K562 (cell line): ENCODE measurements around the gene SLC49A4. TPM values are rescaled to one million over a fixed set of nuclear protein-coding genes. Genes with fewer than 3 reads are reported as not detected.

Experiments used
- ATAC-seq: fragments of 200-7000 bp; cut with Tn5 transposase; 3 replicates; pipeline ENCODE4 v1.9.1; 2020; ENCODE audit warnings: moderate library complexity
- BruUV-seq: library from RNA; stranded (reverse); fragments of 400-500 nt; replicated peaks from 2 replicates; lab custom pipeline; 2021; lab: Mats Ljungman, UMichigan
- CTCF ChIA-PET: fragments of 300-600 bp; formaldehyde crosslinking; extraction: SDS; loops from one replicate; lab custom pipeline; 2021; ENCODE audit warnings: low intra/inter-chr PET ratio; lab: Yijun Ruan, JAX
- POLR2A ChIA-PET: fragments of 300-600, 350-650 bp; sonication (Branson Sonifier 250); formaldehyde crosslinking; extraction: SDS; loops from one replicate; lab custom pipeline; 2021; ENCODE audit warnings: antibody characterized with exemption, inconsistent platforms; lab: Yijun Ruan, JAX
- DNase-seq, 4 experiments: peaks; one replicate each; pipeline versions ENCODE4 v3.0.0 to v3.0.0-alpha.2; 2011 to 2018; ENCODE audit warnings: low spot score in 3 of 4, mixed read lengths in 3 of 4; ENCODE audit errors: extremely low read depth in 1 of 4
- FAIRE-seq: peaks from 2 replicates; lab custom pipeline; 2011; peaks lifted over from hg19 to GRCh38; lab: Jason Lieb, UNC
- H2AFZ ChIP-seq: 2 replicates; pipeline ENCODE4 v1.6.0; 2011; ENCODE audit warnings: low read depth, low read length, control low read depth, inconsistent platforms
- H3K27ac ChIP-seq: fragments of 200-600 bp; 3 replicates; pipeline ENCODE4 v1.8.0; 2011; ENCODE audit warnings: low read depth, mild to moderate bottlenecking, control low read depth, inconsistent platforms, low read length, moderate library complexity, mixed read lengths; ENCODE audit errors: extremely low read depth
- H3K27me3 ChIP-seq, 2 experiments: fragments of 300-600 bp in 1 of 2; 2 replicates in 1 of 2; 3 replicates in 1 of 2; pipeline versions ENCODE4 v1.6.0 to v1.8.0; 2011; ENCODE audit warnings: inconsistent platforms in 2 of 2, low read length in 2 of 2, mild to moderate bottlenecking in 1 of 2, mixed read lengths in 1 of 2, moderate library complexity in 1 of 2; ENCODE audit not compliant: control insufficient read depth in 2 of 2, insufficient read depth in 2 of 2
- H3K36me3 ChIP-seq: fragments of 300-600 bp; 3 replicates; pipeline ENCODE4 v1.8.0; 2011; ENCODE audit warnings: mild to moderate bottlenecking, low read length, inconsistent platforms; ENCODE audit not compliant: control insufficient read depth, insufficient read depth
- H3K4me1 ChIP-seq, 2 experiments: fragments of 200-600 bp in 1 of 2; replicated peaks in 1 of 2; 2 replicates in 1 of 2; 3 replicates in 1 of 2; pipeline versions ENCODE4 v1.5.1 to v1.8.0; 2011; ENCODE audit warnings: inconsistent platforms in 2 of 2, low read length in 2 of 2, mild to moderate bottlenecking in 1 of 2, mixed read lengths in 1 of 2, moderate library complexity in 1 of 2; ENCODE audit not compliant: control insufficient read depth in 2 of 2, insufficient read depth in 2 of 2
- H3K4me2 ChIP-seq: 2 replicates; pipeline ENCODE4 v1.6.1; 2011; ENCODE audit warnings: low read length, control low read depth, inconsistent platforms, mixed read lengths; ENCODE audit not compliant: insufficient read depth
- H3K4me3 ChIP-seq: fragments of 200-600 bp; sonication (generic), shearing (Covaris generic); 2 replicates; pipeline ENCODE4 v1.5.1; 2016; ENCODE audit warnings: control low read depth, inconsistent platforms
- H3K79me2 ChIP-seq: fragments of 200-600 bp; 3 replicates; pipeline ENCODE4 v1.8.0; 2011; ENCODE audit warnings: low read length, inconsistent platforms; ENCODE audit not compliant: control insufficient read depth, insufficient read depth
- H3K9ac ChIP-seq, 2 experiments: 2 replicates each; pipeline versions ENCODE4 v1.6.0 to v1.6.1; 2011; ENCODE audit warnings: low read depth in 2 of 2, low read length in 2 of 2, control low read depth in 1 of 2, inconsistent platforms in 1 of 2, mild to moderate bottlenecking in 1 of 2, mixed read lengths in 1 of 2; ENCODE audit not compliant: insufficient read depth in 1 of 2
- H3K9me1 ChIP-seq: one replicate; pipeline ENCODE4 v1.6.0; 2011; ENCODE audit warnings: inconsistent platforms, mild to moderate bottlenecking, low read length, moderate library complexity; ENCODE audit not compliant: control insufficient read depth, insufficient read depth
- H3K9me3 ChIP-seq: replicated peaks from 2 replicates; pipeline ENCODE4 v1.5.1; 2011; ENCODE audit warnings: low read depth, low read length, inconsistent platforms; ENCODE audit not compliant: control insufficient read depth, insufficient read depth
- H4K20me1 ChIP-seq: replicated peaks from 2 replicates; pipeline ENCODE4 v1.6.1; 2011; ENCODE audit warnings: low read length, inconsistent platforms, mixed read lengths; ENCODE audit not compliant: control insufficient read depth, insufficient read depth
- CBFA2T3 ChIP-seq: fragments of 450-650 bp; IDR thresholded peaks from 2 replicates; pipeline ENCODE4 v1.6.1; 2017
- CXXC5 ChIP-seq: fragments of 250-450 bp; sonication (Bioruptor Pico); IDR thresholded peaks from 2 replicates; pipeline ENCODE4 v1.8.0; 2022; ENCODE audit warnings: inconsistent platforms, mild to moderate bottlenecking, moderate library complexity
- EP400 ChIP-seq: fragments of 450-650 bp; IDR thresholded peaks from 2 replicates; pipeline ENCODE4 v1.6.1; 2017; ENCODE audit warnings: antibody characterized with exemption, mild to moderate bottlenecking, moderate library complexity
- POLR2A ChIP-seq: fragments of 450-650 bp; conservative IDR thresholded peaks from 2 replicates; pipeline ENCODE4 v1.6.1; 2016
- PRMT5 ChIP-seq: sonication (generic); formaldehyde crosslinking; IDR thresholded peaks from 2 replicates; pipeline ENCODE4 v1.5.0; 2020; ENCODE audit warnings: missing genetic modification reagents
- PURB ChIP-seq: sonication (generic); formaldehyde crosslinking; IDR thresholded peaks from 2 replicates; pipeline ENCODE4 v1.9.0; 2021; ENCODE audit warnings: low read depth, mild to moderate bottlenecking, missing genetic modification reagents
- SAFB2 ChIP-seq: fragments of 200-400 bp; formaldehyde crosslinking; IDR thresholded peaks from 2 replicates; pipeline ENCODE4 v1.6.1; 2018; ENCODE audit warnings: borderline replicate concordance, low read length, low read depth, moderate library complexity; ENCODE audit not compliant: severe bottlenecking
- SIX5 ChIP-seq, 2 experiments: IDR thresholded peaks; 2 replicates each; pipeline ENCODE4 v1.6.1; 2011; ENCODE audit warnings: low read length in 2 of 2, borderline replicate concordance in 1 of 2, low read depth in 1 of 2, mild to moderate bottlenecking in 1 of 2, moderate library complexity in 1 of 2; ENCODE audit not compliant: insufficient read depth in 1 of 2
- STAT5B ChIP-seq: fragments of 250-450 bp; sonication (Bioruptor Pico); IDR thresholded peaks from 2 replicates; pipeline ENCODE4 v1.8.0; 2021; ENCODE audit warnings: mild to moderate bottlenecking, inconsistent platforms
- TAF15 ChIP-seq: fragments of 200-400 bp; formaldehyde crosslinking; IDR thresholded peaks from 2 replicates; pipeline ENCODE4 v1.6.1; 2017; ENCODE audit warnings: mild to moderate bottlenecking, low read depth, low read length, moderate library complexity
- WHSC1 ChIP-seq: IDR thresholded peaks from one replicate; pipeline ENCODE4 v1.6.1; 2012; ENCODE audit warnings: low read length, control low read depth, inconsistent platforms
- ZBTB7A ChIP-seq: IDR thresholded peaks from 2 replicates; pipeline ENCODE4 v1.6.1; 2011; ENCODE audit warnings: low read depth, mild to moderate bottlenecking, low read length, moderate library complexity, borderline replicate concordance; ENCODE audit not compliant: control insufficient read depth
- ZNF274 ChIP-seq: IDR thresholded peaks from 2 replicates; pipeline ENCODE4 v1.6.1; 2011; ENCODE audit warnings: low read depth, mild to moderate bottlenecking, low read length, moderate library complexity, borderline replicate concordance
- in situ Hi-C: fragments of 300-500 bp; cut with MboI; formaldehyde crosslinking; loops from 4 replicates; pipeline ENCODE4 v1.15.0; 2018; ENCODE audit warnings: inconsistent platforms, mixed read lengths
- intact Hi-C: fragments of 100-400 bp; cut with micrococcal nuclease; formaldehyde crosslinking; loops from 2 replicates; pipeline ENCODE4 v1.14.2; 2022
- polyA plus RNA-seq, 8 experiments: library from polyadenylated mRNA; depleted of rRNA in 4 of 8; stranded (reverse) in 5 of 8; unstranded in 3 of 8; fragments of >200 nt; fragmentation: Nextera tagmentation in 2 of 8; fragmentation: Illumina TruSeq in 1 of 8; extraction: Ambion mirVana in 2 of 8; extraction: Trizol in 1 of 8; gene quantifications; 2 replicates each; pipeline versions ENCODE4 v1.2.1 to v1.2.3, GENCODE V29; 2011 to 2014; ENCODE audit warnings: inconsistent platforms in 1 of 8, missing spikeins in 1 of 8
- total RNA-seq, 7 experiments: library from RNA; depleted of rRNA in 6 of 7; stranded (reverse); fragments of >200 nt in 6 of 7; fragmentation: Illumina TruSeq in 2 of 7; extraction: Trizol in 2 of 7; gene quantifications; 2 replicates each; pipeline versions ENCODE4 v1.2.1 to v1.2.3, GENCODE V29; 2011 to 2021; ENCODE audit warnings: low replicate concordance in 1 of 7
- TF ChIP-seq, protein P1 (sequence below): fragments of 250-450 bp; sonication (Bioruptor Pico); IDR thresholded peaks from 2 replicates; pipeline ENCODE4 v1.4.0; 2020; ENCODE audit warnings: mild to moderate bottlenecking, moderate library complexity
- TF ChIP-seq, protein P2 (sequence below): sonication (generic); formaldehyde crosslinking; IDR thresholded peaks from 2 replicates; pipeline ENCODE4 v1.8.0; 2023; ENCODE audit warnings: mild to moderate bottlenecking, missing genetic modification reagents
- TF ChIP-seq, protein P3 (sequence below): sonication (generic); formaldehyde crosslinking; IDR thresholded peaks from 2 replicates; pipeline ENCODE4 v1.8.0; 2022; ENCODE audit warnings: mild to moderate bottlenecking, missing genetic modification reagents

SLC49A4 gene
- total and polyA plus RNA-seq, 9 of the 15 experiments (the other 6 are each of a cell fraction or from before 2014, with no cell fraction given) = 0.15 to 1.3 (median 0.83) TPM

DNA sequence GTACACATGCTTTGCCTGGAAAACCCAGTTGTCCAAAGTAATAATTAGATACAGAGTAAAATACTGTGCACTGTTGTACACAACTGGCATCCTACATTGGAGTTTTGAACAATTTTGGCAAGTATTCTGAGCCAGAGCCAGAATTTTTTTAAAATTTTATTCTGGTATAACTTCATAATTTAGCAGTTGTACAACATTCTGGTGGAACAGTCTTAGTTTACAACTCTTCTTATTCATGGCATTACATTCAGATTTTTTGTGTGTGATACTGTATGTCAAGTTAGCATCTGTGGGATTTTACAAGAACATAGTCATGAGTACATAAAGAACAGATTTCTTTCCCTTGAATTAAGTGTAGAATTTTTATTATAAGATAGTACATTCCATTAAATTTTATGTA, 67.5 kb downstream of the SLC49A4 start (continued):
- TF ChIP-seq PRMT5 (CRISPR knock-in tag) (no peak), WHSC1 (no peak), TAF15 (no peak), SAFB2 (no peak), CXXC5 (CRISPR knock-in tag) (no peak)
- TF ChIP-seq, protein P1, sequence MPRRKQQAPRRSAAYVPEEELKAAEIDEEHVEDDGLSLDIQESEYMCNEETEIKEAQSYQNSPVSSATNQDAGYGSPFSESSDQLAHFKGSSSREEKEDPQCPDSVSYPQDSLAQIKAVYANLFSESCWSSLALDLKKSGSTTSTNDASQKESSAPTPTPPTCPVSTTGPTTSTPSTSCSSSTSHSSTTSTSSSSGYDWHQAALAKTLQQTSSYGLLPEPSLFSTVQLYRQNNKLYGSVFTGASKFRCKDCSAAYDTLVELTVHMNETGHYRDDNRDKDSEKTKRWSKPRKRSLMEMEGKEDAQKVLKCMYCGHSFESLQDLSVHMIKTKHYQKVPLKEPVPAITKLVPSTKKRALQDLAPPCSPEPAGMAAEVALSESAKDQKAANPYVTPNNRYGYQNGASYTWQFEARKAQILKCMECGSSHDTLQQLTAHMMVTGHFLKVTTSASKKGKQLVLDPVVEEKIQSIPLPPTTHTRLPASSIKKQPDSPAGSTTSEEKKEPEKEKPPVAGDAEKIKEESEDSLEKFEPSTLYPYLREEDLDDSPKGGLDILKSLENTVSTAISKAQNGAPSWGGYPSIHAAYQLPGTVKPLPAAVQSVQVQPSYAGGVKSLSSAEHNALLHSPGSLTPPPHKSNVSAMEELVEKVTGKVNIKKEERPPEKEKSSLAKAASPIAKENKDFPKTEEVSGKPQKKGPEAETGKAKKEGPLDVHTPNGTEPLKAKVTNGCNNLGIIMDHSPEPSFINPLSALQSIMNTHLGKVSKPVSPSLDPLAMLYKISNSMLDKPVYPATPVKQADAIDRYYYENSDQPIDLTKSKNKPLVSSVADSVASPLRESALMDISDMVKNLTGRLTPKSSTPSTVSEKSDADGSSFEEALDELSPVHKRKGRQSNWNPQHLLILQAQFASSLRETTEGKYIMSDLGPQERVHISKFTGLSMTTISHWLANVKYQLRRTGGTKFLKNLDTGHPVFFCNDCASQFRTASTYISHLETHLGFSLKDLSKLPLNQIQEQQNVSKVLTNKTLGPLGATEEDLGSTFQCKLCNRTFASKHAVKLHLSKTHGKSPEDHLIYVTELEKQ = no peak

DNA sequence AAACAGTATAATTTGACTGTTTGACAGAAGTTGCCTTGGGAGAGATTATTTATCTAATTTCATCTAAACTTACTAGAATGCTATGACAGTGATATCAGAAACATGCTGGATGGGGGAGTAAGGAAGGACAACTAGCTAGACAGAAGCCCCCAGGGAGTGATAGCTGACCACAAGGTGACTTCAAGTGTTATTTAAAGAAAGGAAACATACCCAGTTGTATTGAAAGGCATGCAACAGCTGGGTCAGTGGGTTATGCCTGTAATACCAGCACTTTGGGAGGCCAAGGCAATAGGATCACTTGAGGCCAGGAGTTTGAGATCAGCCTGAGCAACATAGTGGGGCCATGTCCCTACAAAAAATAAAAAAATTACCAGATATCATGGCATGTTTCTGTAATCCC, 69.6 kb downstream of the SLC49A4 start:
- H3K79me2 ChIP-seq = no peaks in the 10 kb centered on the region
- H3K36me3 ChIP-seq = no peaks in the 10 kb centered on the region
- BruUV-seq = no TSS peak
- no peaks in the 10 kb centered on the region for H3K4me1 ChIP-seq
- TF ChIP-seq, protein P2, sequence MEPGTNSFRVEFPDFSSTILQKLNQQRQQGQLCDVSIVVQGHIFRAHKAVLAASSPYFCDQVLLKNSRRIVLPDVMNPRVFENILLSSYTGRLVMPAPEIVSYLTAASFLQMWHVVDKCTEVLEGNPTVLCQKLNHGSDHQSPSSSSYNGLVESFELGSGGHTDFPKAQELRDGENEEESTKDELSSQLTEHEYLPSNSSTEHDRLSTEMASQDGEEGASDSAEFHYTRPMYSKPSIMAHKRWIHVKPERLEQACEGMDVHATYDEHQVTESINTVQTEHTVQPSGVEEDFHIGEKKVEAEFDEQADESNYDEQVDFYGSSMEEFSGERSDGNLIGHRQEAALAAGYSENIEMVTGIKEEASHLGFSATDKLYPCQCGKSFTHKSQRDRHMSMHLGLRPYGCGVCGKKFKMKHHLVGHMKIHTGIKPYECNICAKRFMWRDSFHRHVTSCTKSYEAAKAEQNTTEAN = no peak
- TF ChIP-seq POLR2A (no peak), ZNF274 (no peak), EP400 (no peak), PURB (no peak), SIX5 (IDR thresholded peaks at IDR 0.05; ENCODE audit: borderline replicate concordance in 1 of 2, insufficient read depth in 1 of 2, low read depth in 1 of 2, low read length in 2 of 2) (no peak), STAT5B (no peak), ZBTB7A (no peak), CBFA2T3 (no peak)
- TF ChIP-seq, protein P3, sequence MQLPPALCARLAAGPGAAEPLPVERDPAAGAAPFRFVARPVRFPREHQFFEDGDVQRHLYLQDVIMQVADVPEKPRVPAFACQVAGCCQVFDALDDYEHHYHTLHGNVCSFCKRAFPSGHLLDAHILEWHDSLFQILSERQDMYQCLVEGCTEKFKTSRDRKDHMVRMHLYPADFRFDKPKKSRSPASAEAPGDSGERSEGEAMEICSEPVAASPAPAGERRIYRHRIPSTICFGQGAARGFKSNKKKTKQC = no peak
- intact Hi-C loops = no loop called here
- no peak overlapping the region for H3K4me3 ChIP-seq
- no peak overlapping the region for H3K9ac ChIP-seq
- no peaks in the 10 kb centered on the region for H4K20me1 ChIP-seq
- H3K9me3 ChIP-seq = no peaks in the 10 kb centered on the region
- FAIRE-seq = no peak
- H2AFZ ChIP-seq = no peak overlapping the region
- no peak for ATAC-seq
- no peaks in the 10 kb centered on the region for H3K9me1 ChIP-seq
- ChIA-PET CTCF (no interaction called here), POLR2A (no interaction called here)
- H3K27me3 ChIP-seq = no peaks in the 10 kb centered on the region
- in situ Hi-C loops = no loop called here
- H3K27ac ChIP-seq = no peak overlapping the region
- H3K4me2 ChIP-seq = no peak overlapping the region
- DNase-seq = no peak
